IMR-90 (cell line): ENCODE results near the gene MYORG.

ENCODE experiments used
- BHLHE40 ChIP-seq: fragments of 150-350 bp; IDR thresholded peaks from 2 replicates; pipeline ENCODE4 v1.6.1; 2016; ENCODE audit warnings: mild to moderate bottlenecking, low read depth, low read length
- CEBPB ChIP-seq: IDR thresholded peaks from 2 replicates; pipeline ENCODE4 v1.6.1; 2012; ENCODE audit warnings: low read depth, low read length, improper control_type of control experiment
- MAFK ChIP-seq: IDR thresholded peaks from 2 replicates; pipeline ENCODE4 v1.6.1; 2012; ENCODE audit warnings: low read depth, low read length, improper control_type of control experiment
- MXI1 ChIP-seq: IDR thresholded peaks from 2 replicates; pipeline ENCODE4 v1.6.1; 2012; ENCODE audit warnings: low read depth, mild to moderate bottlenecking, low read length, moderate library complexity, borderline replicate concordance
- NFE2L2 ChIP-seq: fragments of 150-350 bp; IDR thresholded peaks from 2 replicates; pipeline ENCODE4 v1.6.1; 2016; ENCODE audit warnings: low read depth, mild to moderate bottlenecking, low read length
- POLR2A ChIP-seq: IDR thresholded peaks from 2 replicates; pipeline ENCODE4 v1.6.1; 2012; ENCODE audit warnings: mild to moderate bottlenecking, low read depth, low read length
- RAD21 ChIP-seq: IDR thresholded peaks from 2 replicates; pipeline ENCODE4 v1.6.1; 2012; ENCODE audit warnings: low read length, improper control_type of control experiment
- SMC3 ChIP-seq: fragments of 150-350 bp; IDR thresholded peaks from 2 replicates; pipeline ENCODE4 v1.6.1; 2016; ENCODE audit warnings: low read depth, mild to moderate bottlenecking, antibody characterized with exemption, low read length, moderate library complexity
- TF ChIP-seq, protein P1 (sequence below): fragments of 150-350 bp; IDR thresholded peaks from 2 replicates; pipeline ENCODE4 v1.6.1; 2017; ENCODE audit warnings: mild to moderate bottlenecking, antibody characterized with exemption, low read length, low read depth
- TF ChIP-seq, protein P2 (sequence below): conservative IDR thresholded peaks from 2 replicates; pipeline ENCODE4 v1.5.1; 2012; ENCODE audit warnings: mild to moderate bottlenecking, low read depth, low read length, improper control_type of control experiment

DNA sequence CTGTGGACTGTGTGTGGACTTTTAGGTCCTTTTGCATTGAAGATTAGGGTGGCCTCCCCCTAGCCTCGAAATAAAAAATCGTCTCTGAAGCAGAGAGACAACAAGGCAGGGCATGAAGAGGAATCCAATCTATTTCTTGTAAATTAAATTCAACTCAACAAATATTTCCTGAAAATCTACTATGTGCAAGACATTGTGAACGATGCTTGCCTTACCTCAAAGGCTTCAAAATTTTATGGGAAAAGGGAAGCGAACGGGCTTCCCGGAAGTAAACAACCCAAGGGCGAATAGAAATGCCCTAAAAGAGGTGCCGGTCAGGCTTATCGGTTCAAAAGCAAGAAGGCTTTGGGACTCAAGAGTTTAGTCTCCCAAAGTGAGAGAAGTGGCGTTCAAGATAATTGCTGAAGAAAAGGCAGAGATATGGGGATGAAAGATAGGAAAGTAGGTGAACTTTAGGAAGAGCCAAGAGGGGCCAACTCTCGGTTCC, 48.2 kb downstream of the MYORG start:
- TF ChIP-seq MAFK (no peak), MXI1 (no peak), BHLHE40 (no peak), POLR2A (no peak), CEBPB (no peak), RAD21 (no peak), NFE2L2 (no peak), SMC3 (no peak)
- TF ChIP-seq, protein P1, sequence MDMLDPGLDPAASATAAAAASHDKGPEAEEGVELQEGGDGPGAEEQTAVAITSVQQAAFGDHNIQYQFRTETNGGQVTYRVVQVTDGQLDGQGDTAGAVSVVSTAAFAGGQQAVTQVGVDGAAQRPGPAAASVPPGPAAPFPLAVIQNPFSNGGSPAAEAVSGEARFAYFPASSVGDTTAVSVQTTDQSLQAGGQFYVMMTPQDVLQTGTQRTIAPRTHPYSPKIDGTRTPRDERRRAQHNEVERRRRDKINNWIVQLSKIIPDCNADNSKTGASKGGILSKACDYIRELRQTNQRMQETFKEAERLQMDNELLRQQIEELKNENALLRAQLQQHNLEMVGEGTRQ: no peak
- TF ChIP-seq, protein P2, sequence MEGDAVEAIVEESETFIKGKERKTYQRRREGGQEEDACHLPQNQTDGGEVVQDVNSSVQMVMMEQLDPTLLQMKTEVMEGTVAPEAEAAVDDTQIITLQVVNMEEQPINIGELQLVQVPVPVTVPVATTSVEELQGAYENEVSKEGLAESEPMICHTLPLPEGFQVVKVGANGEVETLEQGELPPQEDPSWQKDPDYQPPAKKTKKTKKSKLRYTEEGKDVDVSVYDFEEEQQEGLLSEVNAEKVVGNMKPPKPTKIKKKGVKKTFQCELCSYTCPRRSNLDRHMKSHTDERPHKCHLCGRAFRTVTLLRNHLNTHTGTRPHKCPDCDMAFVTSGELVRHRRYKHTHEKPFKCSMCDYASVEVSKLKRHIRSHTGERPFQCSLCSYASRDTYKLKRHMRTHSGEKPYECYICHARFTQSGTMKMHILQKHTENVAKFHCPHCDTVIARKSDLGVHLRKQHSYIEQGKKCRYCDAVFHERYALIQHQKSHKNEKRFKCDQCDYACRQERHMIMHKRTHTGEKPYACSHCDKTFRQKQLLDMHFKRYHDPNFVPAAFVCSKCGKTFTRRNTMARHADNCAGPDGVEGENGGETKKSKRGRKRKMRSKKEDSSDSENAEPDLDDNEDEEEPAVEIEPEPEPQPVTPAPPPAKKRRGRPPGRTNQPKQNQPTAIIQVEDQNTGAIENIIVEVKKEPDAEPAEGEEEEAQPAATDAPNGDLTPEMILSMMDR: no peak
